Neural progenitor cell (in vitro differentiated cells): Measurements from ENCODE around the gene FAF1.

ENCODE experiments used
- EZH2 ChIP-seq: fragments of 200-600 bp; sonication (generic); IDR thresholded peaks from 2 replicates; pipeline ENCODE4 v1.6.1; 2017; ENCODE audit warnings: antibody characterized with exemption, mild to moderate bottlenecking, moderate library complexity
- EZH2phosphoT487 ChIP-seq: fragments of 200-600 bp; sonication (generic); IDR thresholded peaks from 2 replicates; pipeline ENCODE4 v1.6.1; 2017; ENCODE audit warnings: antibody characterized with exemption
- TF ChIP-seq, protein P1 (sequence below): fragments of 200-600 bp; sonication (generic); IDR thresholded peaks from 2 replicates; pipeline ENCODE4 v1.5.1; 2017; ENCODE audit warnings: antibody characterized with exemption, mild to moderate bottlenecking

DNA sequence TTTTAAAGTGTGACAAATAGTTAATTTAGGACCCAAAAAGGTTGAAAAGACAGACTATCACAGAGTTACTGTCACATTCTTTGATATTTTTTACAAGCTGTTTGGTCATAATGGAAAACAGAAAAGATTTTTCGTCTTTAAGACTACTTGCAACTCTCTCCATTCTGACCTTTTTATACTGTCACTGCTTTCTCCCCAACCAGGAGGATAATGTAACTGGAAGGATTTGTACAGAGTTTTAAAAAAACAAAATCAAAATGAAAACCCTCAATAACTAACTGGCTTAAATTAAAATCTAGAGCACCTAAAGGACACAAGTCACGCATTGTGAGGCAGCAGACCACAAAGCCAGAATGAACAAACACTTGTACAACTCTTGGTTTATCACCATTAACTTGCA lies 257.7 kb downstream of the FAF1 start:
- TF ChIP-seq, protein P1, sequence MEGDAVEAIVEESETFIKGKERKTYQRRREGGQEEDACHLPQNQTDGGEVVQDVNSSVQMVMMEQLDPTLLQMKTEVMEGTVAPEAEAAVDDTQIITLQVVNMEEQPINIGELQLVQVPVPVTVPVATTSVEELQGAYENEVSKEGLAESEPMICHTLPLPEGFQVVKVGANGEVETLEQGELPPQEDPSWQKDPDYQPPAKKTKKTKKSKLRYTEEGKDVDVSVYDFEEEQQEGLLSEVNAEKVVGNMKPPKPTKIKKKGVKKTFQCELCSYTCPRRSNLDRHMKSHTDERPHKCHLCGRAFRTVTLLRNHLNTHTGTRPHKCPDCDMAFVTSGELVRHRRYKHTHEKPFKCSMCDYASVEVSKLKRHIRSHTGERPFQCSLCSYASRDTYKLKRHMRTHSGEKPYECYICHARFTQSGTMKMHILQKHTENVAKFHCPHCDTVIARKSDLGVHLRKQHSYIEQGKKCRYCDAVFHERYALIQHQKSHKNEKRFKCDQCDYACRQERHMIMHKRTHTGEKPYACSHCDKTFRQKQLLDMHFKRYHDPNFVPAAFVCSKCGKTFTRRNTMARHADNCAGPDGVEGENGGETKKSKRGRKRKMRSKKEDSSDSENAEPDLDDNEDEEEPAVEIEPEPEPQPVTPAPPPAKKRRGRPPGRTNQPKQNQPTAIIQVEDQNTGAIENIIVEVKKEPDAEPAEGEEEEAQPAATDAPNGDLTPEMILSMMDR = no peak
- no peak for TF ChIP-seq EZH2phosphoT487
- no peak for TF ChIP-seq EZH2
